Measurements from ENCODE around the gene PLCH1.

PLCH1 gene

DNA sequence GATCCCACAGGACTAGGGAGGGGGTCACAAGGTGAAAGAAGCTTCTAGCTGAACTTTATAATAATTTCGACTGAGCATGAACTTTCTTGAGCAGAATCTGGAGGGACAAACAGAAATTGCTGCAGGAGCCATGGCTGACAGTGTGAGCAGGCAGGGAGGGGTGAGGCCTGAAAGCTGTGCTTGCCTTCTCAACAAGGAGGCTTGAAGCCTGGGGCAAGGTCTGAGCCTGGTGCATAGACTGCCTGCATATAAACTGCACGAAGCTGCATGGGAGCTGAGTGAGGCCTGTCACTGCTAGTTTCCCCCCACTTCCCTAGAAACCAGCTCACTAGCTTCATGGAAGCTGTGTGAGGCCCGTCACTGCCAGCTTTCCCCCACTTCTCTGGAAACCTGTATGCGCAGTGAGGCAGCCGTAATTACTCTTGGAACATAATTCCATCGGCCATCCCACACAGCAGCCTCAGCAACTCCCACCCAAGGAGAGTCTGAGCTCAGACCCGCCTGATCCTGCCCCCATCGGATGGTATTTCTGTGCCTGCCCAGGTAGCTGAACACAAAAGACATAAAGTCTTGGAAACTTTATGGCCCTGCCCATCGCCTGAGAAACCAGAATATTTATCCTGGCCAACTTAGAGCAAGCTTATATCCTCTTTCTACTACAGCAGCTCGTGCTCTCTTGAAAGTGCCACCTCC lies 136.5 kb downstream of the PLCH1 start:
- DNase-seq (ENCODE audit: low read depth in 1 of 2, low spot score in 1 of 2) = no peak

DNA sequence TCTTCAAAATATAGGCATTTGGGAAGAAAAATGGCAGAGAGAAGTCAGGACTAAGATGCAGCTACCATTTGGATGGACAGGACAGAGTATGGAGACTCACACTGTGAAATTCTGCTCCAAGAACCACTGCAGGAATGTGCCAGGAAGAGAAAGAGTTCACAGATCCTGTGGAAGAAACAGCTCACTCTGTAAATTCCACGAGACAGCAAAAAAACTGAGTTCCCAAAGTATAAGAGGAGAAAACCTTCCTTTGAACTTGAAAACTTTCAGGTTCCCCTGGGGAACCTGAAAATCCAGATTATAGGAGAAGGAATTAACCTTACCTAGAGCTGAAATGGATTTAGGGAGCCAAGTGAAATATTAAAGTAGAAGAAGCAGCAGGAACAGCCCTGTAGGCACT lies 137.1 kb downstream of the PLCH1 start:
- DNase-seq (ENCODE audit: low read depth in 1 of 2, low spot score in 1 of 2) = no peak

DNA sequence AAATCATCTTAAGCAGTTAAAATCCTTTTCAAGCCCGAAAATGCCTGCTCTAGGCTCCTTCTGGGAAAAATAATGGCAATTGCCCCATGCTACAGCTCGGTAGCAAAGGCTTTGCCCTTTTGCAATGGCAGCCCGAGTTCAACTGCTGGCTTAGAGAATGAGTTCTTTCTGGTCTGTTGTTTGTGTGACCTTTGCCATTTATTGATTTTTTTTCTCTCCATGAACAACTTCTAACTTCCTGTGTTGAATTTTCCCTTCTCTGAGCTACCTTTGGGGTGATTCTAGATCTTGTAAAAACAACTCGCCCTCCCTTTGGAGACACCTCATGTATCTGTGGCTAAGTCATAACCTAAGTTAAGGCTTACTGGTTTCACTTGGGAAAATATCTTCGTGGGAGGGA lies 139.3 kb downstream of the PLCH1 start:
- DNase-seq (ENCODE audit: low read depth in 1 of 2, low spot score in 1 of 2) = no peak

DNA sequence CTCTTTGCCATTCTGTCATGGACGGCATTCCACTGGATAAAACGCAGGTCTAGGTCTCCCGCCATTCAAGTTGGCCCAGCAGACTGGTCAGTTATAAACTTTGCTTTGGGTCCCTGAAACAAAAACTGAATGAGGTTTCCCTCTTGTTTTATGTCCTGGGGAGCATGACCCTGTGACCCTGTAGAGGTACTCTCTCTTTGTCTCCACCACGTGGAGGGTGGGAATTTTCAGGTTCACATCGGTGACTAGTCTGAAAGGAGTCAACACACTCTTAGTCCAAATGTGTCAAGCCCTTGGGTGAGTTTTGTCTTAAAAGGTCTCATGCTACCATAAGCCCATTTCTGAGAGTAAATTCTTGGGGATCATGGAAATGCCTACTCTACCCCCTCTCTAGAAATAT lies 139.9 kb downstream of the PLCH1 start:
- DNase-seq (ENCODE audit: low read depth in 1 of 2, low spot score in 1 of 2) = no peak

DNA sequence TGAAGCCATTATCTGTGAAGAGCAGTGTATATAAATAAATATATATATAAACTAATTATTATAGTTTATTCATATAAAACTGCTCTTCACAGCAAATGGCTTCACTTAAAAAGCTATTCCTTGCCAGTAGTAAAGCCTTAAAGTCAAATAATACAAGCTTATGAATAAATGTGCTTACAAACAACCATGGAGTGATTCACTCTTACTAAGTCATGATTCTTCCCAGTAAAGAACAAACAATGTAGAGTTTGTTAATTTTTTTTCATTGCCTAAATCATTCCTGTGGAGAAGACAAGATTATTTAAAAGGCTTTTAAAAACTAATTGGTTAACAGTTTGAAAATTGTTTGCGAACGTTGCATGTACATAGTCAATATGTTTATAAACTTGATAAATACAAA lies 140.7 kb downstream of the PLCH1 start:
- DNase-seq (ENCODE audit: low read depth in 1 of 2, low spot score in 1 of 2) = no peak

DNA sequence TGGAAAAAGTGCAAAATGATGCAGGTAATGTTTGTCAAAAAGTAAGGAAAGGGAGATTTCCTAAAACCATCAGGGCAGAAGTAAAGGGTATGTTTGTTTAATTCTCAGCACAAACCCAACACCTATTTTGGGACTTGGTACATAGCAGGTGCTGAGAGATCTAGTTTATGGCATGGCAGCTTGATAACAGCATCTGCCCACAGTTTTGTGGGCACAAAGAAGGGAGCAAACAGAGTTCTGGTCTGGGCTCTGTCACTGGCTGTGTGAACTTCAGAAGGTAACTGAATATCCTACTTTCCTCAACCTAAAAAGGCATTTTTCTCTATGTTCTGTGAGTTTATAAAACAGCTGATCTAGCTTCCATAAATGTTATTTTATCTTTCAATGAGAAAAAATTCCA lies 141.6 kb downstream of the PLCH1 start:
- DNase-seq (ENCODE audit: low read depth in 1 of 2, low spot score in 1 of 2) = no peak

DNA sequence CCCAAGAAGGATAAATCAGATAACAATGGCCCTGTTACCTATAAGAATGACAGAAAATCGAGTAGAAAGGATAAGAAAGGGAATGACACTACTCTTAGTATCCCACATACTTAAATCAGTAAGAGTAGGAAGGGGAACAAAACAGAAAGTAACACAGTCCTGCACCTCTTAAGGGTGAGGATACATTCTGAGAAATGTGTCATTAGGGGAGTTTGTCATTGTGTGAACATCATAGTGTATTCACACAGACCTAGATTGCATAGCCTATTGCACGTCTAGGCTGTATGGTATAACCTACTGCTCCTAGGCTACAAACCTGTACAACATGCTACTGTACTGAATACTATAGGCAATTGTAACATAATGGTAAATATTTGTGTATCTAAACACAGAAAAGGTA lies 142.6 kb downstream of the PLCH1 start:
- DNase-seq (ENCODE audit: low read depth in 1 of 2, low spot score in 1 of 2) = no peak

DNA sequence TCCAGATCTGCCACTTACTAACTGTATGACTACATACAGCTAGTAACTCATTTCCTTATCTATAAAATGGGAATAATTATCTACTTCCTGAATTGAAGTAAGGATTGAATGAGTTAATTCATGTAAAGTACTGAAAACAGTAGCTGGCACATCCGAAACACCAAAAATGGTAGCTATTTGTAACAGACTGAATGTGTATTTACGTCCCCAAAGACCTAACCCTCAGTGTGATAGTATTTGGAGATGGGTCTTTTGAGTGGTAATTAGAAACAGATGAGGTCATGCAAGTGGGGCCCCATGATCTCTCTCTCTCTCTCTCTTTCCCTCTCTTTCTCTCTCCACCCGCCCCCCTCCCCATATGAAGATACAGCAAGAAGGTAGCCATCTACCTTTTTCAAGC lies 146.2 kb downstream of the PLCH1 start:
- no peak for DNase-seq (ENCODE audit: low read depth in 1 of 2, low spot score in 1 of 2)

DNA sequence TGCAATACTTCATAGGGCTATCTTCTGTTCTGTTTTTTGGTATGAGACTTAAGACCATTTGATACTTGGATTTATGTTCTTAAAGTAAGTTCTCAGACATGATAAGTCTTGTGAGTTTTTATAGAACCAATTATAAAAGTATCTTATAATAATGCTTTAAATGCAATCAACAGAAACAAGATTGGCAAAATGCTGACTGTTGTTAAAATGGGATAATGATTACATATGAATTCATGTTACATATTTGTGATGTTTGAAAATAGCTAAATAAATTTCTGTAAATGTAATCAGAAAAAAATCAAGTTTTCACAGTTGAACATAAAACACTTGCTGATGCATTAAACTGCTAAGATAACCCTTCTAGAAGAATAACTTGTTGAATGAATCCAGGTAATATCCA lies 148.3 kb downstream of the PLCH1 start:
- no peak for DNase-seq (ENCODE audit: low read depth in 1 of 2, low spot score in 1 of 2)

DNA sequence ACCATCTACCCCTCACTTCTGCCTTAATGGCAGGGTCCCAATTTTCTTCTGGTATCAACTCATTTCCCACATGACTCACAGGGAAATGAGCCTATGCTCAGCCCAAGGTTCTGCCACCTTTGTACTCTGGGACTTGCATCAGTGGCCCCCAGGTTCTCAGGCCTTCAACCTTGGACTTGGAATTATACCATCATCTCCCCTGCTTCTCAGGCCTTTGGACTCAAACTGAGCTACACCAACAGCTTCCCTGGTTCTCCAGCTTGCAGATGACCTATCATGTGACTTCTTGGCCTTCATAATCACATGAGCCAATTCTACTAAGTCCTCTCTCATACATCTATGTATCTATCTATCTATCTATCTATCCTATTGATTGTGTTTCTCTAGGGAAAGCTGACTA lies 149.5 kb downstream of the PLCH1 start:
- DNase-seq (ENCODE audit: low read depth in 1 of 2, low spot score in 1 of 2) = no peak

DNA sequence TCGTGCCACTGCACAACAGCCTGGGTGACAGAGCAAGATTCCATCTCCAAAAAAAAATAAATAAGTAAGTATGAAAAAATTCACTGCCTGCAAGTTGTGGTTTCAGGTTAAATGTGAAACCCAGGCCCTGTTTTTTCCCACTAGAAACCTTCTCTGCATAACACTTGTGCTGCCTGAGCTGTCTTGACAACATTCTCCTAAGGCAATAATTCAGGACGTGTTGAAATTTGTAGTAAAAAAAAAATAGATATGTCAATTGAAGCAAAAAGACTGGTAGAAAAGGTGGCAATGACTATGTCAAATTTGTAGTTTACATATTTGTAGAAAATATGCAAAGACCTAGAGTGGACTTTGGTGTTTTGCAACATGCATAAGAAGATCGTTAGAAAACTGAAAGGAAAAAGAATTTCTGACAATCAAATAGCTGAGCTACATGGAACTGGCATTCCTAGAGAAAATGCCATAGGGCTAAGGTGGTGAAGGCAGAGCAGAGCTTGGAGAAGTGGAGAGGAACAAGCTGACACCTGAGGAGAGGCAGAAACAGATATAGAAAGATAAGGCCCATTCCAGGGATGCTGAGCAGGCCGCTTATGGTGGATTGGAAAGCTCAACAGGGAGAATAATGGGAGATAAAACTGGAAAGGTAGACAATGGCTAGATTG lies 150.2 kb downstream of the PLCH1 start:
- DNase-seq (ENCODE audit: low read depth in 1 of 2, low spot score in 1 of 2) = no peak

DNA sequence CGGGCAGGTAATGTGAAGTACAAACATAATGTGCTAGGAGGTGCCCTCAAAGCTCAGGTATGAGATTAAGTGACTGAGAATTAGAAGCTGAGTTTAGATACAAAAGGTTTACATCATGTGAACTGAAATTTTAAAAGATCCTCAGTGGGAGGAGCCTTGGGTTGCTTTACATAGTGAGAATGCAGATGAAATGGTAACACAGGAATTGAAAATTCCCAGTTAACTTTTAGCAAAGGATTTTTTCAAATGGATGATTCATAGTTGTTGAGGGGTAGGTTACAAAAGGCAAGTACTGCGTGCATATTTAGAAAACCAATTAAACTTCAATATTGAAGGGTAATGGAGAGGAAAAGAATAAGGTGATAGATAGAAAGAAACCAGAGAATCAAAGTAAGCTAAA lies 157.3 kb downstream of the PLCH1 start:
- DNase-seq (ENCODE audit: low read depth in 1 of 2, low spot score in 1 of 2) = no peak

DNA sequence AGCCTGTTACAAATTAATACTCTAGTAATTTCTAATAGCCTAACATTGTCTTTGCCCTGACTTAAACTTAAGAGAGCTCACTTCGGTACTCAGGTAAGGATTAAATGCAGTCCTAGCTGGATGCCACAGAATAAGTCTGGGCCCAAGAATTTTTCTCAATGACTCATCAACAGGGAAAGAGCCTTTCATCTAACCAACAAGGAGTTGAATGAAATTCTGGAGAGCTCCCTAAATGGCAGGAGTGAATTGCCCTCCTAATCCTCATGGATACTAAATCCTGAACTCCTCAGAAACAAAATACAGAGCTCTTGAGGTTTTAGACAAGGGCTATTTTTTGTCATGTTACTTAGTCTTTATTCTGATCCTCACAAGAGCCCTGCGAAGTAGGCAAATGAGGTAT lies 159.5 kb downstream of the PLCH1 start:
- DNase-seq (ENCODE audit: low read depth in 1 of 2, low spot score in 1 of 2) = no peak

DNA sequence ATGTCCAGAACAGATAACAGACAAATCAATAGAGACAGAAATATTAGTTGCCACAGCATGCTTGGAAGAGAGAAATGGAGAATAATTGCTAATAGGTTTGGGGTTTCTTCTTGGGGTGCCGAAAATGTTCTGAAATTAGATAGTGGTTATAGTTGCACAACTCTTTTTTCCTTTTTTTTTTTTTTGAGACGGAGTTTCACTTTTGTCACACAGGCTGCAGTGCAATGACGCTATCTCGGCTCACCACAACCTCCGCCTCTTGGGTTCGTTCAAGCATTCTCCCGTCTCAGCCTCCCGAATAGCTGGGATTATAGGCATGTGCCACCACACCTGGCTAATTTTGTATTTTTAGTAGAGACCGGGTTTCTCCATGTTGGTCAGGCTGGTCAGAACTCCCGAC lies 163.3 kb downstream of the PLCH1 start:
- DNase-seq (ENCODE audit: low read depth in 1 of 2, low spot score in 1 of 2) = no peak

DNA sequence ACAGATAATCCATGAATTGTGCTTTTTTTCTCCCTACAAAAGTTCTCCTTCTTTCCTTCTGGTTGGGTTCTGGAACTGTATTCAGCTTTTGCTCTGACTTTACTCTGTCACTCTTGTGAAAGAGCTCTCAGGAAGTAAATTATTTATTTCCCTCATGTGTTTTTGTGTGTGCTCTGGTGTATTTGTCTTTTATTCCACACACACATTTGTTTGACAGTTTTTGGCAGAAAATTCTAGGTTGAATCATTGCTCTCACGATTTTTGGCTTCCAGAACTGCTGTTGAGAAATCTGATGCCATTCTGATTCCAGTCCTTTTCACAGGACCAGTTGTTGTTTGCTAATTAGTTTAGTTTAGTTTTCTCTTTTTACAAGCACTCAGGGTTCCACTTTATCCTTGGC lies 172.8 kb downstream of the PLCH1 start:
- DNase-seq (ENCODE audit: low read depth in 1 of 2, low spot score in 1 of 2) = no peak

DNA sequence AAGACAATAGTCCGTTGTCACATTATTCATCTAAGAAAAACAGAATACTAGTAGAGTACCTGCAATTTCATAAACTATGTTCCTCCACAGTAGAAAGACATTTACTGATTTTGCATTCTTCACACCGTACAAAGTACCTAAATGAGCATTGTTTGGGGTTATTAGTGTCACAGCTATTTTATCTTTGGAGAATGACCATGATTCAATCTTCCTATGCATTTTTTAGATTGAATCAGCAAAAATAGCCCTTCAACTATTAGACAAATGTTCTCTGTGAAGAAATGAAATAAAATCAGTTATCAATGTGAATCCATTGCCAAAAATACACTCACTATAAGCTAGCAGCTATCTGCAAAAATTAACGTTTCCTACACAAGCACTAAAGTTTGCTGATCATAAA lies 176.6 kb downstream of the PLCH1 start:
- DNase-seq (ENCODE audit: low read depth in 1 of 2, low spot score in 1 of 2) = no peak

DNA sequence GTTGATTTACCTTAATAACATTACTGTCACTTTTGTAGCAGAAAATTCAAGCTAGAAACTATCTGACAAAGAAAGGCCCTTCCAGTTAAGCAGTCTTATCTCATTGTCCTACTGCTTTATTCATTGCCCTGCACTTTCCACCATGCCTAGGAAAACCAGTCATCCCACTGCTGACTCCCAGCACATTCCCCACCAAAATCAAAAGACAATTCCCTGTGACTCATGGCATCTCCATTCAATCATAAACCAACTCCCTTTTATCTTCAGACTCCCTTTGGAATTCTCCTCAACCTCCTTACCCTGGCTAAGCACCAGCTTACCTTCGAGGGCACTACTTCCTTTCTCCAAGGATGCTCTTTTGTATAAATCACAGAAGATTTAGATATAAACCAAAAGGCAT lies 184.3 kb downstream of the PLCH1 start:
- no peak for DNase-seq (ENCODE audit: low read depth in 1 of 2, low spot score in 1 of 2)

DNA sequence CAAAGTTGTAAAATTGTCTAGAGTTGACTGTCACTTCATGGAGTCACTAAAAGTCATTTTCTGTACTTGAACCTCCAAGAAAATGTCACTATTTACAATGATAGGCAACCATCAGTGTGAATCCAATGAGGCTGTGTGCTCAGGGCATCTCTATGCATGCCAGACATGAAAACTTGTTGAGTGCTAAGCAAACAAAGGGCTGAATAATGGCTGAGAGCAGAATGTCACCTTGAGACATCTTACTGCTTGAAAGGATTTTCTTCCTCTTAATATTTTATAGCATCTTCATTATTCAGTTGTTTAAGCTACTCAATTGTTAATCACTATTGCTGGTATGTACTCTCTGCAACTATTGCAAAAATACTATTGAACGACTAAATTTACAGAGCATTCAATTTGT lies 184.7 kb downstream of the PLCH1 start:
- DNase-seq (ENCODE audit: low read depth in 1 of 2, low spot score in 1 of 2) = no peak

DNA sequence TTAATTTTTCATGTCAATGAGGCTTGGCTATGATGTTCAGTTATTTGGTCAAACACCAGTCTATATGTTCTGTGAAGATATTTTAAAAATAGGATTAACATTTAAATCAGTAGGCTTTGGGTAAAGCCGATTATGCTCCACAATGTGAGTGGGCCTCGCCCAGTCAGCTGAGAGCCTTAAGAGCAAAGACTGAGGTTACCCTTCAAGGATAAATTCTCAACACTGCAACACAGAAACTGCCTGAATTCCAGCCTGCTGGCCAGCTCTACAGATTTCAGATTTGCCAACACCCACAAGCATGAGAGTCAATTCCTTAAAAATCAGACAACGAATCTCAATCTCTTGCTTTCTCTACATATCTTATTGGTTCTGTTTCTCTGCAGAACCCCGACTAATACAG lies 188.3 kb downstream of the PLCH1 start:
- no peak for DNase-seq (ENCODE audit: low read depth in 1 of 2, low spot score in 1 of 2)

DNA sequence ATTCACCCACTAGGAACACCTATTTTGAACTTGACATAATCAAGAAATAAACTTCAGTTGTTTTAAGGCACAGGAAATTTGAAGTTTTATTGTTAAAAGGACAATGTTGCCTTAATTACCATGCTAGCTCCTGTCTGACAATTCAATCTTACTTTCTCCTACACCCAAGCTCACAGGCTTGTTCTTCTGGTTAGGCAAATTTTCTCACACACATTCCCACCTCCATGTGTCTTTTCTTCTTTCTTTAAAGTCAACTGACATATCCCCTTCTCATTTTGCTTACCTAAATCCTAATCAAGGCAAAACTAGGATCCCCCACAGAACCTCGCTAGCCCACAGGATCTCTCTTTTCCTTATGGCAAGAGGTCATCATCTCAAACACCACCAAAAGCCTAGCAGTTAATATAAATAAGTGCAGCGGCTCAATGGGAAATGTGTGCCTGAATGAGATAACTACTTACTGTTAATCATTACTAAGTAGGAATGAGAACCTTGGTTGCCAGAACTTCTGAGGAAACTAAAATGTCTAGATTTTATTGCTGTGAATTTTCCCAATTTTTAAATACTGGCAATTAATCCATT lies 189.3 kb downstream of the PLCH1 start:
- no peak for DNase-seq (ENCODE audit: low read depth in 1 of 2, low spot score in 1 of 2)

DNA sequence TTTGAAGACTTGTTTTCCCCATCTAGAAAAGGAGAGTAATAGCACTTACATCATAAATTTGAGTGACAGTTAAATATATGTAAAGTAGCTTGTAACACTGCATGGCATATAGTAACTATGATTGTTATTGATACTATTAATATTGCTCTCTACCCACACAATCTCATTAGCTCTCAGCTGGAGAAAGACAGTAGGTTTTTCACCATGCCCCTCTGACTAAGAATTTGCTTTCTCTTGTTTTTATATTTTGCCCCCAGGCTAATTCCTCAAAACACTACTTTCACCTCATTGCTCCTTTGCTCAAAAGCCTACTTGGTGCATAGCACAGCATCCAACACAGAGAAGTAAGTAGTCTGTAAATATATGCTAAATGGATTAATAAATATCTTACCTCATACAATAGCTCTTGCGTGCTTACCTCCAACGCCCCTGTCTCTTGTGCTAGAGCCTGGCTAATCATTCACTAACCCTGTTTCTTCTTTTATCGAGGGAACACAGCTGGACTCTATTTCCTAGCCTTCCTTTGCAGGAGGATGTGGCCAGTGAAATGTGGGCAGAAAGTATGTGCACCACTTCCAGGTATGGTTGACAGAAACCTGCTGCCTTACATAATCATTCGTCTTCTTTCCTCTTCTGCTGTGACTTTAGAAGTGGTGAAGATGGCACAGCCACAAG lies 190.0 kb downstream of the PLCH1 start:
- DNase-seq (ENCODE audit: low read depth in 1 of 2, low spot score in 1 of 2) = no peak

DNA sequence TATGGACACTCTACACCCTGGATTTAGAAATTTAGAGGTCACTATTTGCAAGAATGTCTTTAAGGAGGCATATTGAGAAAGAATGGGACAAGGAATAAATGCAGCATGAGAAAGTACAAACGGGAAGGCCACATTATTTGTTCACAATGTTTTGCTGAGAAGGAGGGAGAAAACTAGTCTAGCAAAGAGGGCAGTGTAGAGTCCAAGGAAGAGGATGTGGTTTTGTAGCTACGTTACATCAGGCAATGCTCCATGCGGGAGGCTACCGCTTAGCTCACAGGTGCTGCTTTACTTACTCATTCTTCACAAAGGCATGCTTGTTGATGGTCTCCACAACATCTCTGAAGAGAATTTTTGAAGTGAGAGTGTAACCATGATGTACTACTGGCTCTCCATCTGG lies 191.1 kb downstream of the PLCH1 start:
- no peak for DNase-seq (ENCODE audit: low read depth in 1 of 2, low spot score in 1 of 2)

All from stimulated activated CD4-positive, alpha-beta T cell treated with anti-CD3 and anti-CD28 coated beads, Interleukin-15, amount 100 ng/mL, for 1 hour (primary cell).